Mucosa of descending colon (tissue), 3 donors: ENCODE measurements around the gene USP49. TPM values are rescaled to one million over a fixed set of nuclear protein-coding genes. Genes with fewer than 3 reads are reported as not detected.
A peak's percentile ranks its signal among the peaks of the same experiment; 100 is the strongest.

Experiments
- ATAC-seq: fragments of 200-7000 bp; cut with Tn5 transposase; one replicate; pipeline ENCODE4 v1.9.1; 2020; ENCODE audit warnings: mild to moderate bottlenecking, moderate library complexity
- DNase-seq, 3 donors: peaks; one replicate each; pipeline ENCODE4 v3.0.0-alpha.2; 2020
- H3K36me3 ChIP-seq: fragments of 200-600 bp; one replicate; pipeline ENCODE4 v1.8.0; 2021; ENCODE audit warnings: low read depth, mild to moderate bottlenecking
- H3K4me1 ChIP-seq: fragments of 200-600 bp; one replicate; pipeline ENCODE4 v1.8.0; 2021; ENCODE audit warnings: low read depth, mild to moderate bottlenecking
- H3K4me3 ChIP-seq: fragments of 200-600 bp; one replicate; pipeline ENCODE4 v1.8.0; 2021; ENCODE audit warnings: mild to moderate bottlenecking
- H3K9me3 ChIP-seq: fragments of 200-600 bp; one replicate; pipeline ENCODE4 v1.8.0; 2021; ENCODE audit warnings: mild to moderate bottlenecking
- intact Hi-C, 2 donors: fragments of 100-400 bp; cut with DNase I in 1 of 2; cut with micrococcal nuclease in 1 of 2; formaldehyde crosslinking; loops; one replicate each; pipeline versions ENCODE4 v1.11.0 to v1.11.1; 2022; cut with DNase I, micrococcal nuclease
- total RNA-seq, 3 donors: library from RNA; stranded (reverse); fragmentation: NEBNext Ultra II Directional in 2 of 3; extraction: Animal tissue kit (Norgen Biotek cat#: 25700) in 2 of 3; gene quantifications; one replicate each; pipeline versions ENCODE4 v1.2.1 to v1.2.4, GENCODE V29; 2021 to 2023
- TF ChIP-seq, protein P1 (sequence below): fragments of 200-600 bp; IDR thresholded peaks from one replicate; pipeline ENCODE4 v1.8.0; 2022; ENCODE audit warnings: antibody characterized with exemption, mild to moderate bottlenecking
- donor health status: DM: no; HTN: no; CAD: no; lungs with moderate emphysema.
- donor health status: DM: no; HTN: no; CAD: no.
- donor health status: DM: no; HTN: yes; CAD: no.

The USP49 gene
- total RNA-seq, 3 donors from 2014 or later, result 2.8 to 3.7 (median 3.2) TPM

DNA sequence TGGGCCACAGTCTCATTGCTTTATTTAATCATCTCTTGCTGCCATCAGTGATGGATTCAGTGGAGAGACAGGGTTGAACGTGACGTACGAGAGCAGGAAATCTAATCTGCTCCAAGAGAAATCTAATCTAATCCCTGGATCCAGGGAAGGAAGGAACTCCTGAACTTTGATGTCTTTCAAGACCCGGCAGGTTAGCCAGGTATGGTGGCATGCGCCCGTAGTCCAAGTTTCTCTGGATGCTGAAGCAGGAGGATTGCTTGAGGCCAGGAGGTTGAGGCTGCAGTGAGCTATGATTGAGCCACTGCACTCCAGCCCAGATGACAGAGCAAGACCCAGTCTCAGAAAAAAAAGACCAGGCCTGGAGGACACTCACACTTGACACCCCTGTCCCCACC, 136.5 kb downstream of the USP49 start:
- no peaks in the 10 kb centered on the region for H3K9me3 ChIP-seq
- ATAC-seq, result no peak
- TF ChIP-seq, protein P1, sequence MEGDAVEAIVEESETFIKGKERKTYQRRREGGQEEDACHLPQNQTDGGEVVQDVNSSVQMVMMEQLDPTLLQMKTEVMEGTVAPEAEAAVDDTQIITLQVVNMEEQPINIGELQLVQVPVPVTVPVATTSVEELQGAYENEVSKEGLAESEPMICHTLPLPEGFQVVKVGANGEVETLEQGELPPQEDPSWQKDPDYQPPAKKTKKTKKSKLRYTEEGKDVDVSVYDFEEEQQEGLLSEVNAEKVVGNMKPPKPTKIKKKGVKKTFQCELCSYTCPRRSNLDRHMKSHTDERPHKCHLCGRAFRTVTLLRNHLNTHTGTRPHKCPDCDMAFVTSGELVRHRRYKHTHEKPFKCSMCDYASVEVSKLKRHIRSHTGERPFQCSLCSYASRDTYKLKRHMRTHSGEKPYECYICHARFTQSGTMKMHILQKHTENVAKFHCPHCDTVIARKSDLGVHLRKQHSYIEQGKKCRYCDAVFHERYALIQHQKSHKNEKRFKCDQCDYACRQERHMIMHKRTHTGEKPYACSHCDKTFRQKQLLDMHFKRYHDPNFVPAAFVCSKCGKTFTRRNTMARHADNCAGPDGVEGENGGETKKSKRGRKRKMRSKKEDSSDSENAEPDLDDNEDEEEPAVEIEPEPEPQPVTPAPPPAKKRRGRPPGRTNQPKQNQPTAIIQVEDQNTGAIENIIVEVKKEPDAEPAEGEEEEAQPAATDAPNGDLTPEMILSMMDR, result no peak
- no peaks in the 10 kb centered on the region for H3K36me3 ChIP-seq
- DNase-seq, result peak in 1 of 3 donors; percentile 6
- no peak overlapping the region for H3K4me3 ChIP-seq
- H3K4me1 ChIP-seq, result no peaks in the 10 kb centered on the region
- intact Hi-C loops, result no loop called here

DNA sequence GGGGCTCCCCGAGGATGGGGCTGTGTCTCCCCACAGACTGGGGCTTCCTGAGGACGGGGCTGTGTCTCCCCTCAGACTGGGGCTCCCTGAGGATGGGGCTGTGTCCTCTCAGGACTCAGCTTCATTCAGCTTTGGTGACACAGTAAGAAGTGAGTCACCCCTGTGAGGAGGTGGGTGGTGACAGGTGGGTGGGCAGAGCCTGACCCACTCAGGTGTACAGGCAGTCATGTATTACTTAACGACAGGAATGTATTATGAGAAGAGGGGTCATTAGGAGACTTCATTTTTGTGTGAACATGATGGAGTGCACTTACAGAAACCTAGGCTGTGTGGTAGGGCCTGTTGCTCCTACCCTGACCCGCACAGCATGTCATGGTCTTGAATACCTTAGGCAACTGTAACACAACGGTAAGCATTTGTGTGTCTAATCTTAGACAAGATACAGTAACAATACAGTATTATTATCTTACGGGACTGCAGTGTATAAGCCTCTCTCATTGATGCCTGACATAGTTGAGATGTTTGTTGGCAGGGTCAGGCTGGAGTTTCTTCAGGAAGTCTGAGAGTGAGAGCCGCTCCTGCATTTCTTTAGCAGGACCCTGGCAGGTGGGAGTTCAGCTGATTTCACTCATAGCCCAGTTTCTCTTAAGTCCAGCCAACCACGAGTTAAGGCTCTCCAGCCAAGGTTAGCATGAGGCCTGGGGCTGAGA, 137.1 kb downstream of the USP49 start:
- Histone ChIP-seq H3K4me1 (no peaks in the 10 kb centered on the region), H3K4me3 (no peak overlapping the region), H3K36me3 (no peaks in the 10 kb centered on the region), H3K9me3 (no peaks in the 10 kb centered on the region)
- intact Hi-C loops, result no loop called here
- no peak for ATAC-seq
- TF ChIP-seq, protein P1, result no peak
- no peak for DNase-seq

DNA sequence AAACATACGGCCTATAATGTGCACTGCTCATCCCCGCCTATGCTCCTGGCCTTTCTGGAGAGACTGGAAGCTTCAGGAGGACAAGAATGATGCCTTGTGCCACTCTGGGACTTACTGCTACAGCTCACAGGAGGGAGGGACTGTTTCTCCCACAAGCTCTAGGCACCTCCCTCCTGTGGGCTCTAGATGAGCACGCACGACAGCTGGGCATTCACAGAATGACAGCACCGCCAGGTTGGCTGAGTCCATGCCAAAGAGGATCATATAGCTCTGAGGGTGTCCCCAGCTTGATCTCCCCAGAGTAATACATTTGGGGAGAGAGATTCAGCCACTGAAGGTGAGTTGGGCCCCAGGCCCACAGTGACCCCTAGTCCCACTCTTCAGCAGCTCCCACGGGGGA, 137.9 kb downstream of the USP49 start:
- intact Hi-C loops, result no loop called here
- DNase-seq (peak in 1 of 3 donors; percentile 7), ATAC-seq (no peak)
- TF ChIP-seq, protein P1, result no peak
- no peaks in the 10 kb centered on the region for H3K4me1 ChIP-seq
- H3K9me3 ChIP-seq, result no peaks in the 10 kb centered on the region
- H3K4me3 ChIP-seq, result no peak overlapping the region
- no peaks in the 10 kb centered on the region for H3K36me3 ChIP-seq

DNA sequence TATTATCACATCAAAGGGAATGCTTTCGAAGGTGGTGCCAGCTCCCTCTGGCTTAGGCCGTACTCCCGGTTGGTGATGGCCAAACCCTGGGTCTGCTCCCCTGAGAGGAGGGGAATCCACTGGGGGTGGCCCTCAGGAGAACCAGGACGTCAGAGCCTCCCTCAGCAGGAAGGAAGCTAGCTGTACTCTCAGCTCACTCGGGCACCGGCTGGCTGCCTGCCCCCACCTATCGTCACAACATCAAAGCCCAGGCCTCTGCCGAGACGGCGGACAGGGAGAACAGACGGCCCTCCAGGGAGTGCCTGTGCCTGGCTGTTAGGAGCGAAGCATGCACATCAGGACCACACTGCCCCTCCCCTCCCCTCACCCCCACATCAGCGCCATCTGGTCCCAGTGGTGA, 138.8 kb downstream of the USP49 start:
- Histone ChIP-seq H3K4me1 (no peaks in the 10 kb centered on the region), H3K4me3 (no peak overlapping the region), H3K36me3 (no peaks in the 10 kb centered on the region), H3K9me3 (no peaks in the 10 kb centered on the region)
- TF ChIP-seq, protein P1, result no peak
- DNase-seq (peak in 1 of 3 donors; percentile 16), ATAC-seq (no peak)
- intact Hi-C loops, result no loop called here

DNA sequence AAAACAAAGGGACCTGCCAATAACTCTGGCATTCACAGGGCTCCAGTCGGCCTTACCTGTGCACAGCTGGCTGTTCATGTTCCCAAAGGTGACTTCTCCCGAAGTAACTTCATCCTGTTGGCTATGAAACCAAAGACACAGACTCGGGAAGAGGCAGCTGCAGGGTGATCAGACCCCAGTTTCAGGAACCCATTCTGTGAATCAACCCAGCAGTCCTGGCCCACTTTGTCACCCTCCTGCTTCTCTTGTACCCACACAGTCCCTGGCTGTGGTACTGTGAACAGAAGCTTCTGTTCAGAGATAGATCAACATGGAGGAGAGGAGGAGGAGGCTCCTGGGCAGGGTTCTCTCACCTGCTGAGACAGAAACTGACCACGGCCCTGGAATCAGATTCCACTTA, 139.3 kb downstream of the USP49 start:
- no peak for ATAC-seq
- Histone ChIP-seq H3K4me3 (no peak overlapping the region), H3K4me1 (no peaks in the 10 kb centered on the region), H3K36me3 (no peaks in the 10 kb centered on the region), H3K9me3 (no peaks in the 10 kb centered on the region)
- TF ChIP-seq, protein P1, result no peak
- peak in 1 of 3 donors; percentile 4 for DNase-seq
- intact Hi-C loops, result no loop called here
